LNCAP (cell line): ENCODE data around the gene EFCAB13.

Experiments
- TF ChIP-seq, protein P1 (sequence below): fragments of 450-650 bp; IDR thresholded peaks from 2 replicates; pipeline ENCODE4 v1.5.1; 2017; ENCODE audit warnings: mild to moderate bottlenecking

EFCAB13 gene

GRCh38 chr17:47388825-47389224 lies 65.1 kb downstream of the EFCAB13 start:
- TF ChIP-seq, protein P1, sequence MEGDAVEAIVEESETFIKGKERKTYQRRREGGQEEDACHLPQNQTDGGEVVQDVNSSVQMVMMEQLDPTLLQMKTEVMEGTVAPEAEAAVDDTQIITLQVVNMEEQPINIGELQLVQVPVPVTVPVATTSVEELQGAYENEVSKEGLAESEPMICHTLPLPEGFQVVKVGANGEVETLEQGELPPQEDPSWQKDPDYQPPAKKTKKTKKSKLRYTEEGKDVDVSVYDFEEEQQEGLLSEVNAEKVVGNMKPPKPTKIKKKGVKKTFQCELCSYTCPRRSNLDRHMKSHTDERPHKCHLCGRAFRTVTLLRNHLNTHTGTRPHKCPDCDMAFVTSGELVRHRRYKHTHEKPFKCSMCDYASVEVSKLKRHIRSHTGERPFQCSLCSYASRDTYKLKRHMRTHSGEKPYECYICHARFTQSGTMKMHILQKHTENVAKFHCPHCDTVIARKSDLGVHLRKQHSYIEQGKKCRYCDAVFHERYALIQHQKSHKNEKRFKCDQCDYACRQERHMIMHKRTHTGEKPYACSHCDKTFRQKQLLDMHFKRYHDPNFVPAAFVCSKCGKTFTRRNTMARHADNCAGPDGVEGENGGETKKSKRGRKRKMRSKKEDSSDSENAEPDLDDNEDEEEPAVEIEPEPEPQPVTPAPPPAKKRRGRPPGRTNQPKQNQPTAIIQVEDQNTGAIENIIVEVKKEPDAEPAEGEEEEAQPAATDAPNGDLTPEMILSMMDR, result no peak

- TF ChIP-seq, protein P1, result no peak
These were observed 76.6 kb downstream of the EFCAB13 start for GRCh38 chr17:47400333-47400732.

- TF ChIP-seq, protein P1, result no peak
These were observed 77.3 kb downstream of the EFCAB13 start for GRCh38 chr17:47401100-47401499.

DNA sequence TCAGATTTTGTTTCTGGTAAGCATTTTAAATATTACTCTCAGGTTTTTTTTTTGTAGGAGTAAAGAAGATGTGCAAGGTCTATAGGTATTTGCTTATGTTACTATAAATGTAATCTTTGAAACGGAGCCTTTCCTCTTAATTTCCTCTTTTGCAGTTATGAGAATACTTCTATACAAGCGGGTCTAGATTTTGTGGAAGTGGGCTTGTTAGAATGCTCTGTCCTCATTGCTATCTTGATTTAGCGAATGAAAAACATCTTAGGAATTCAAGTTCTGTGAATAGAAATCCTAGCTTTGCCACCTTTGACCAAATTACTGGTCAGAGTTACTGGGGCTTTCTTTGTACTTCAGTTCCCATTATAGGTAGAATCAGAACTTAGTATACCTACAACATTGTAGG lies 80.3 kb downstream of the EFCAB13 start:
- TF ChIP-seq, protein P1, result no peak

DNA sequence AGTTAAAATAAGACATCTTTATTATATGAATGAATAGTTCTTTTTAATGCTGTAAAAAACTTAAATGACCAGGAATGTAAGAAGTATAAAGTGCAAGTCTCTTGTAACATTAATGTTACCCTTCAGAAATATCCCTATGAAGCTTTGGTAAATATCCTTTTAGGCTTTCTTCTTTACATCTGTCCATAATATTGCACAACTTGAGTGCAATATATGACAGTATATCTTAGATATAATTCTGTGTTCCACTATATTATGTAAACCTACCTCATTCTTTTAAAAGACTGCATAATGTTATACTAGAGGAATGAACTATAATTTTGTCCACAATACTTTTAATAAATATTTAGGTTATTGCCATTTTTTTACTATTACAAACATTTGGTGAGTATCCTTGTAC lies 81.1 kb downstream of the EFCAB13 start:
- TF ChIP-seq, protein P1, result no peak

DNA sequence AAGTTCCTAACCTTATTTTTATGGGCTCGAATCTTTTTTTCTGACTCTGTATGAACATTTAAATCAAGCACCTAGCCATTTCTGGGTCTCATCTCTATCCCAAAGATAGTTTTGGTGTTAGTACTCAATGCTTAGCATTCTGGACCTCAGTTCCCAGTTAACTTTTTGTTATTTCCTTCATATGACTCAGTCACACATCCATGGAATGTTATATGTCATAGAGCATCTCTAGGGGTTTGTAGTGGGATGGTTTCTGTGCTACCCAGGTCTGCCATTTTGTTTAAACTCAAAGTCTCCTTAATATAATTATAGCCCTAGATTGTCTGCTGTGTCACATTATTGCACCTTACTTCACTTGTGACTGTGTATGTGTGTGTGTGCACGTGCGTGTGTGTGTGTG lies 90.1 kb downstream of the EFCAB13 start:
- TF ChIP-seq, protein P1, result no peak

GRCh38 chr17:47414612-47415011 lies 90.9 kb downstream of the EFCAB13 start:
- TF ChIP-seq, protein P1, result no peak
